ENCODE measurements around the gene ZNF618. TPM values are rescaled to one million over a fixed set of nuclear protein-coding genes. Genes with fewer than 3 reads are reported as not detected.

The ZNF618 gene
- polyA plus RNA-seq, 1 of the 3 experiments (the other 2 are of a cell fraction), result 6.2 TPM

- Histone ChIP-seq H3K9ac (no peak overlapping the region), H3K4me1 (ENCODE audit: control insufficient read depth in 1 of 2, insufficient read depth in 2 of 2, low read depth in 1 of 2, low read length in 1 of 2) (peaks cover 0 to 47% of the 10 kb centered on the region in 2 experiments; a peak in 1 of 4 replicates), H3K27ac (ENCODE audit: low read depth in 2 of 2, low read length in 1 of 2) (no peak overlapping the region), H3K36me3 (replicated peaks in 1 of 2; ENCODE audit: control insufficient read depth in 1 of 2, insufficient read depth in 2 of 2, low read length in 1 of 2) (peaks cover 13 to 36% of the 10 kb centered on the region in 2 experiments), H3K9me3 (no peaks in the 10 kb centered on the region), H4K20me1 (ENCODE audit: insufficient read depth) (no peaks in the 10 kb centered on the region), H3K9me2 (no peaks in the 10 kb centered on the region), H3K4me3 (ENCODE audit: low read depth in 2 of 2, low read length in 1 of 2) (no peak overlapping the region), H3F3A (replicated peaks; ENCODE audit: insufficient read depth) (no peaks in the 10 kb centered on the region), H3K4me2 (no peak overlapping the region), H3K79me2 (ENCODE audit: insufficient read depth) (no peaks in the 10 kb centered on the region), H2AFZ (ENCODE audit: low read depth) (no peak overlapping the region), H3K27me3 (ENCODE audit: insufficient read depth) (no peaks in the 10 kb centered on the region)
- no peak for TF ChIP-seq FOXM1 (IDR thresholded peaks at IDR 0.05; ENCODE audit: low read depth)
- TF ChIP-seq EZH2phosphoT487 (IDR thresholded peaks at IDR 0.05; ENCODE audit: borderline replicate concordance, low read depth), result no peak
- no peak for TF ChIP-seq MEF2A (IDR thresholded peaks at IDR 0.05; ENCODE audit: borderline replicate concordance, low read depth)
- TF ChIP-seq GABPA (IDR thresholded peaks at IDR 0.05; ENCODE audit: low read depth), result no peak
- no peak for TF ChIP-seq MAX (IDR thresholded peaks at IDR 0.05; ENCODE audit: low read depth)
- no peak for TF ChIP-seq GATA2 (CRISPR knock-in tag; IDR thresholded peaks at IDR 0.05)
- no peak for TF ChIP-seq TAF1 (IDR thresholded peaks at IDR 0.05; ENCODE audit: borderline replicate concordance, low read depth, low read length)
- TF ChIP-seq NRF1 (IDR thresholded peaks at IDR 0.05; ENCODE audit: low read depth, low read length), result no peak
- TF ChIP-seq, protein P1, sequence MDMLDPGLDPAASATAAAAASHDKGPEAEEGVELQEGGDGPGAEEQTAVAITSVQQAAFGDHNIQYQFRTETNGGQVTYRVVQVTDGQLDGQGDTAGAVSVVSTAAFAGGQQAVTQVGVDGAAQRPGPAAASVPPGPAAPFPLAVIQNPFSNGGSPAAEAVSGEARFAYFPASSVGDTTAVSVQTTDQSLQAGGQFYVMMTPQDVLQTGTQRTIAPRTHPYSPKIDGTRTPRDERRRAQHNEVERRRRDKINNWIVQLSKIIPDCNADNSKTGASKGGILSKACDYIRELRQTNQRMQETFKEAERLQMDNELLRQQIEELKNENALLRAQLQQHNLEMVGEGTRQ (IDR thresholded peaks at IDR 0.05; ENCODE audit: borderline replicate concordance, low read depth, low read length), result no peak
- TF ChIP-seq MXI1 (IDR thresholded peaks at IDR 0.05; ENCODE audit: low read depth, low read length), result no peak
- TF ChIP-seq CTCF (IDR thresholded peaks at IDR 0.05), result no peak
- TF ChIP-seq POLR2AphosphoS5 (IDR thresholded peaks at IDR 0.05; ENCODE audit: low read depth, low read length), result no peak
- no peak for TF ChIP-seq RCOR1 (IDR thresholded peaks at IDR 0.05; ENCODE audit: low read length)
- no peak for TF ChIP-seq REST (IDR thresholded peaks at IDR 0.05; ENCODE audit: low read depth, low read length)
- no peak for TF ChIP-seq RFX5 (IDR thresholded peaks at IDR 0.05; ENCODE audit: low read length)
- no peak for TF ChIP-seq YY1 (IDR thresholded peaks at IDR 0.05; ENCODE audit: low read depth)
- ChIA-PET CTCF (interaction anchor here (1.2 kb wide), 1 partner anchor 126 kb away, joined by 3 read pairs; the partner anchor contains the start of gene ZNF618), POLR2A (no interaction called here)
- 91% methylated on average over 6 of the region's 12 CpGs for WGBS (ENCODE audit: low lambda C conversion rate)
- no peak for DNase-seq
Measured at GRCh38 chr9:114001794-114002261, 125.7 kb downstream of the ZNF618 start.
